ENCODE measurements around the gene CD3G.

CD3G gene

GRCh38 chr11:118339281-118339961 lies 4.7 kb upstream of the CD3G start:
- ChIA-PET CTCF (interaction anchor here (0.6 to 1.2 kb wide), 3 partner anchors 8 to 157 kb away, joined by 3 read pairs; no protein-coding TSS in a partner anchor), POLR2A (ENCODE audit: low non-redundant PET) (no interaction called here)
- DNase-seq (ENCODE audit: low spot score) = no peak
- TF ChIP-seq, protein P1, sequence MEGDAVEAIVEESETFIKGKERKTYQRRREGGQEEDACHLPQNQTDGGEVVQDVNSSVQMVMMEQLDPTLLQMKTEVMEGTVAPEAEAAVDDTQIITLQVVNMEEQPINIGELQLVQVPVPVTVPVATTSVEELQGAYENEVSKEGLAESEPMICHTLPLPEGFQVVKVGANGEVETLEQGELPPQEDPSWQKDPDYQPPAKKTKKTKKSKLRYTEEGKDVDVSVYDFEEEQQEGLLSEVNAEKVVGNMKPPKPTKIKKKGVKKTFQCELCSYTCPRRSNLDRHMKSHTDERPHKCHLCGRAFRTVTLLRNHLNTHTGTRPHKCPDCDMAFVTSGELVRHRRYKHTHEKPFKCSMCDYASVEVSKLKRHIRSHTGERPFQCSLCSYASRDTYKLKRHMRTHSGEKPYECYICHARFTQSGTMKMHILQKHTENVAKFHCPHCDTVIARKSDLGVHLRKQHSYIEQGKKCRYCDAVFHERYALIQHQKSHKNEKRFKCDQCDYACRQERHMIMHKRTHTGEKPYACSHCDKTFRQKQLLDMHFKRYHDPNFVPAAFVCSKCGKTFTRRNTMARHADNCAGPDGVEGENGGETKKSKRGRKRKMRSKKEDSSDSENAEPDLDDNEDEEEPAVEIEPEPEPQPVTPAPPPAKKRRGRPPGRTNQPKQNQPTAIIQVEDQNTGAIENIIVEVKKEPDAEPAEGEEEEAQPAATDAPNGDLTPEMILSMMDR (conservative IDR thresholded peaks at IDR 0.05; ENCODE audit: low read depth) = no peak
- H3K27ac ChIP-seq = no peak overlapping the region

DNA sequence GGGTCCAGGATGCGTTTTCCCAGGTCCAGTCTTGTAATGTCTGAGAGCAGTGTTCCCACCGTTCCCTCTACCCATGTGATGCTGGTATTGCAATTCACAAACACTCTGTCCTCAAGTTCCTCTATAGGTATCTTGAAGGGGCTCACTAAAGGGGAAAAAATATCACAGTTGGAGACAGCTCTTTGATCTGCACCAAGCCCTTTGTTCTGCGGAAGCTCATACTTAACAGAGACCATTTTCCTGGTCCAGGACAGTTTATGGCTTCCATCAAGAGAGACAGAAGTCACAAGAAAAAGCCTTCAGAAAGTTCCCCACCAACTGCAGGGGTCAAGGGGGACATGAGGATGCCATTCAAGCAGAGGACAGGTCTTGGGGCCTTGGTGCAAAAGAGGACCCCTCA lies 3.7 kb upstream of the CD3G start:
- ChIA-PET POLR2A (ENCODE audit: low non-redundant PET) (no interaction called here), CTCF (no interaction called here)
- TF ChIP-seq, protein P1 (conservative IDR thresholded peaks at IDR 0.05; ENCODE audit: low read depth) = no peak
- no peak overlapping the region for H3K27ac ChIP-seq
- DNase-seq (ENCODE audit: low spot score) = no peak

GRCh38 chr11:118341261-118341660 lies 2.9 kb upstream of the CD3G start:
- CTCF ChIA-PET = no interaction called here
- POLR2A ChIA-PET (ENCODE audit: low non-redundant PET) = no interaction called here

DNA sequence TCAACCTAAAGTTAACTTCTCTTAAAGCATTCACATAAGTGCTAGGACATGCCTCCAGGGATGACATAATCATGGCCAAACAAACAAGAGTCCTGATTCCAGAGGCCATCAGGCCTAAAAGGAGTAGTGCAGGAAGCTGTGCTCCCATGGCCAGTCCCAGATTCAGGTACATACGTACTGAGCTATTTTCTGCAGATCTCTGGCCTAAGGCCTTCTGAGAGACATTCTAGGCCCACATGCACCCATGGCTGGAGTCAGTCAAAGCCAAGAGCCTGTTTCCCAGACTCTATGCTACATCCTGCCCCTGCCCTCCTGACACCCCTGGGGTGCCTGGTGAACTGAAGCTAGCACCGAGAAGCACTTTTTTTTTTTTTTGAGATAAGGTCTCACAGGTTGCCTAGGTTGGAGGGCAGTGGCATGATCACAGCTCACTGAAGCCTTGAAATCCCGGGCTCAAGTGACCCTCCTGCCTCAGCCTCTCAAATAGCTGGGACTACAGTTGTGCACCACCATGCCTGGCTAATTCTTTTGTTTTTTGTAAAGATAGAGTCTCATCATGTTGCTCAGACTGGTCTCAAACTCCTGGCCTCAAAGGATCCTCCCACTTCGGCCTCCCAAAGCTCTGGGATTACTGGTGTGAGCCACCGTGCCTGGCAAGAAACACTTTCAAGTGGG lies 2.2 kb upstream of the CD3G start:
- ChIA-PET CTCF (no interaction called here), POLR2A (ENCODE audit: low non-redundant PET) (no interaction called here)

More at GRCh38 chr11:118341261-118341660, 2.9 kb upstream of the CD3G start:
- TF ChIP-seq, protein P1 (conservative IDR thresholded peaks at IDR 0.05; ENCODE audit: low read depth) = no peak
- no peak for DNase-seq (ENCODE audit: low spot score)
- no peak overlapping the region for H3K27ac ChIP-seq

DNA sequence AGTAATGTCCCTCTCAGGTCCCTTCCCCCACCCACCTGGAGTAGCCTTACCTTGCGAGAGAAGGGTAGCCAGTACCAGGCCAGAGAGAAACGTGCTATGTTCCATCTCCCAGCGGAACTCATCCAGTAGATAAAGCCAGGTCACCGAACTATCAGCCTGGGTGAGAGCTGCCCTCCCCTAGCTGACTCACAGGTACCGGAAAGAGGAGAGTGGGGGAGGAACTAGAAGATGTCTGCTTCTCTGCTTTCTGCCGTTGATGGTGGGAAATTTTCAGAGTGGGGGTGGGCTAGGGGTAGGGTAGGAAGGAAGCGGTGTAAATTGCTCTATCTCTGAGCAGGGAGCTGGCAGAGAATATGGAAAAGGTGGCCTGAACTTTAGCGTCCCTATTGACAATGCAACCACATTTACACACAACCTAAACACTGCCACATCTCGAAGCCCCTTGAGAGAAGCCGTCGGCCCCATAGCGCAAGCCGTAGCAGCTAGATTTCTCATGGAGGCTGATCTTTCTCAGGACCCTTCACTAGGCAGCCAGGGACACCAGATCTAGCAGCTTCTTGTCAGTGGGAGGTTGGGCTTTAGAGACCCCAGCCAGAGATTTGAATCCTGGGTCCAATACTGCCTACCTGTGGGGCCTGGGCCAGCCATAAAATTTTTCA lies 1.5 kb upstream of the CD3G start, which contains the start of gene CD3D:
Gene CD3D (minus strand): TSS at position 203 of the 659 bp plus-strand sequence. CDS start 98 bp downstream, at position 105.
- POLR2A ChIA-PET (ENCODE audit: low non-redundant PET) = no interaction called here
- TF ChIP-seq, protein P1 (conservative IDR thresholded peaks at IDR 0.05; ENCODE audit: low read depth) = no peak
- no peak for DNase-seq (ENCODE audit: low spot score)
- CTCF ChIA-PET = no interaction called here
- no peak within 1 kb of the TSS for H3K27ac ChIP-seq

More for the DNA sequence above, 2.2 kb upstream of the CD3G start:
- no peak for DNase-seq (ENCODE audit: low spot score)
- H3K27ac ChIP-seq = no peak overlapping the region
- TF ChIP-seq, protein P1 (conservative IDR thresholded peaks at IDR 0.05; ENCODE audit: low read depth) = no peak

DNA sequence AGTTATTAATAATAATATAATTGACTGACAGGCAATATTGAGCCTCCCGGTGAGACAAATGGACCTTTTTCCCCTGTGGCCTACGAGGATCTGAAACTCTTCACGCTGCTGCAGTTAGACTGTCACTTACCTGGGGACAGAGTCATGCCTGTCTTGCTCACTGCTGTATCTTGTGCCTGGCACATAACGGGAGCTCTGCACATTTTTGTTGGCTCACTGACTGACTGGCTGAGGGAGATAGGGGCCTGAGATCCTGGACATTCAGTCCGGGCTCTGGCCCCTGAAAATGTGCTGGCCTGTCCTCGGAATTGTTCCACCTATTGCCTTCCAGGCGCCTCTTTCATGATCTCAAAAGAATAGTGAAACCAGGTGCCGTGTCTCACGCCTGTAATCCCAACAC lies 896 bp upstream of the CD3G start:
- no peak overlapping the region for H3K27ac ChIP-seq
- POLR2A ChIA-PET (ENCODE audit: low non-redundant PET) = no interaction called here
- TF ChIP-seq, protein P1 (conservative IDR thresholded peaks at IDR 0.05; ENCODE audit: low read depth) = no peak
- no peak for DNase-seq (ENCODE audit: low spot score)
- CTCF ChIA-PET = no interaction called here

All from RWPE1 (cell line).